HepG2 (cell line): Measurements from ENCODE around the gene PROX1. TPM values are rescaled to one million over a fixed set of nuclear protein-coding genes. Genes with fewer than 3 reads are reported as not detected.

Source experiments
- ATAC-seq: fragments of 200-7000 bp; cut with Tn5 transposase; 3 replicates; pipeline ENCODE4 v1.9.1; 2020; ENCODE audit warnings: mild to moderate bottlenecking, moderate library complexity
- BruUV-seq: library from RNA; stranded (reverse); fragments of 400-500 nt; replicated peaks from 2 replicates; lab custom pipeline; 2021; lab: Mats Ljungman, UMichigan
- CTCF ChIA-PET: fragments of 300-600 bp; formaldehyde crosslinking; extraction: SDS; loops from one replicate; lab custom pipeline; 2021; ENCODE audit warnings: low total read pairs, inconsistent platforms, low intra/inter-chr PET ratio; lab: Yijun Ruan, JAX
- POLR2A ChIA-PET: fragments of 350-600 bp; sonication (Branson Sonifier 250); formaldehyde crosslinking; loops from one replicate; lab custom pipeline; 2020; ENCODE audit warnings: antibody characterized with exemption, inconsistent platforms; lab: Yijun Ruan, JAX
- DNase-seq: peaks from one replicate; pipeline ENCODE4 v3.0.0-alpha.2; 2015; ENCODE audit warnings: low spot score
- FAIRE-seq: peaks from 3 replicates; lab custom pipeline; 2011; peaks lifted over from hg19 to GRCh38; lab: Jason Lieb, UNC
- H2AFZ ChIP-seq: one replicate; pipeline ENCODE4 v1.6.1; 2011; ENCODE audit warnings: low read length, inconsistent platforms
- H3K27ac ChIP-seq: fragments of 300-600 bp; 3 replicates; pipeline ENCODE4 v1.8.0; 2011; ENCODE audit warnings: mixed run types, mild to moderate bottlenecking, mixed read lengths, low read length, inconsistent platforms; ENCODE audit not compliant: insufficient read depth; ENCODE audit errors: extremely low read length
- H3K27me3 ChIP-seq, 2 experiments: fragments of 200-600 bp in 1 of 2; 2 replicates in 1 of 2; 3 replicates in 1 of 2; pipeline versions ENCODE4 v1.6.0 to v1.8.0; 2011; ENCODE audit warnings: low read length in 2 of 2, mild to moderate bottlenecking in 2 of 2, moderate library complexity in 2 of 2, inconsistent platforms in 1 of 2; ENCODE audit not compliant: insufficient read depth in 2 of 2, control insufficient read depth in 1 of 2
- H3K36me3 ChIP-seq, 2 experiments: fragments of 200-600 bp in 1 of 2; replicated peaks in 1 of 2; 2 replicates in 1 of 2; 3 replicates in 1 of 2; pipeline versions ENCODE4 v1.5.1 to v1.8.0; 2011; ENCODE audit warnings: low read length in 2 of 2, inconsistent platforms in 1 of 2; ENCODE audit not compliant: insufficient read depth in 2 of 2, control insufficient read depth in 1 of 2
- H3K4me1 ChIP-seq: 2 replicates; pipeline ENCODE4 v1.5.1; 2012; ENCODE audit warnings: low read length, inconsistent platforms; ENCODE audit not compliant: insufficient read depth
- H3K4me2 ChIP-seq: 2 replicates; pipeline ENCODE4 v1.6.0; 2011; ENCODE audit warnings: low read depth, low read length, inconsistent platforms
- H3K4me3 ChIP-seq, 3 experiments: fragments of 200-600 bp in 1 of 3; sonication (generic), shearing (Covaris generic) in 1 of 3; replicated peaks in 1 of 3; 2 replicates each; pipeline ENCODE4 v1.5.1; 2011 to 2016; ENCODE audit warnings: low read length in 3 of 3, inconsistent platforms in 2 of 3, low read depth in 2 of 3, mild to moderate bottlenecking in 2 of 3, control low read depth in 1 of 3, mixed read lengths in 1 of 3; ENCODE audit not compliant: insufficient read depth in 1 of 3
- H3K79me2 ChIP-seq: one replicate; pipeline ENCODE4 v1.6.1; 2011; ENCODE audit warnings: low read length, inconsistent platforms; ENCODE audit not compliant: insufficient read depth
- H3K9ac ChIP-seq: 2 replicates; pipeline ENCODE4 v1.6.0; 2011; ENCODE audit warnings: mild to moderate bottlenecking, low read depth, low read length, inconsistent platforms; ENCODE audit not compliant: insufficient read depth
- H3K9me3 ChIP-seq: 2 replicates; pipeline ENCODE4 v1.5.1; 2012; ENCODE audit warnings: mild to moderate bottlenecking, low read length
- H4K20me1 ChIP-seq: 2 replicates; pipeline ENCODE4 v1.6.0; 2011; ENCODE audit warnings: inconsistent platforms, mild to moderate bottlenecking, low read length, moderate library complexity; ENCODE audit not compliant: insufficient read depth
- BCL3 ChIP-seq: sonication (generic); formaldehyde crosslinking; IDR thresholded peaks from 2 replicates; pipeline ENCODE4 v1.5.1; 2020; ENCODE audit warnings: mild to moderate bottlenecking, missing genetic modification reagents, moderate library complexity
- POLR2AphosphoS5 ChIP-seq: IDR thresholded peaks from 2 replicates; pipeline ENCODE4 v1.6.1; 2012; ENCODE audit warnings: low read depth, low read length
- RBAK ChIP-seq: sonication (generic); formaldehyde crosslinking; IDR thresholded peaks from 2 replicates; pipeline ENCODE4 v1.5.1; 2020; ENCODE audit warnings: mild to moderate bottlenecking, missing genetic modification reagents
- RBM22 ChIP-seq: fragments of 200-400 bp; formaldehyde crosslinking; optimal IDR thresholded peaks from 2 replicates; pipeline ENCODE3; 2017; ENCODE audit warnings: mild to moderate bottlenecking, low read length, moderate library complexity
- SP5 ChIP-seq: IDR thresholded peaks from 2 replicates; pipeline ENCODE4 v1.6.1; 2016; ENCODE audit warnings: low read depth, borderline replicate concordance
- WGBS: methylation state at CpG from one replicate; pipeline ENCODE4 v1.1.6; 2017; ENCODE audit warnings: low lambda C conversion rate; 5-methylcytosine and 5-hydroxymethylcytosine counted together
- in situ Hi-C: cut with HindIII; loops from 2 replicates; pipeline ENCODE4 v1.10.0; 2017; ENCODE audit warnings: low pct_unique_long_range_greater_than_20kb; ENCODE audit not compliant: extremely low pct_ligation_motif_present
- intact Hi-C: fragments of 100-400 bp; cut with micrococcal nuclease; formaldehyde crosslinking; loops from one replicate; pipeline ENCODE4 v1.10.0; 2022; ENCODE audit not compliant: unreplicated experiment
- polyA plus RNA-seq, 8 experiments: library from polyadenylated mRNA; depleted of rRNA in 3 of 8; stranded (reverse) in 7 of 8; unstranded in 1 of 8; fragments of >200 nt; fragmentation: Illumina TruSeq in 4 of 8; extraction: Trizol in 4 of 8; gene quantifications; 2 replicates each; pipeline versions ENCODE4 v1.2.1 to v1.2.3, GENCODE V29; 2011 to 2016; ENCODE audit warnings: low read depth in 4 of 8, missing spikeins in 1 of 8, mixed read lengths in 1 of 8; ENCODE audit not compliant: insufficient read depth in 1 of 8
- total RNA-seq, 5 experiments: library from RNA; depleted of rRNA; stranded (reverse); fragments of >200 nt; fragmentation: Illumina TruSeq; extraction: Trizol; gene quantifications; 2 replicates each; pipeline ENCODE4 v1.2.3, GENCODE V29; 2016; ENCODE audit warnings: low read depth in 1 of 5

The PROX1 gene
- total and polyA plus RNA-seq, 2 of the 13 experiments (the other 11 are each of a cell fraction or from before 2014, with no cell fraction given) = 12.3 to 30.2 TPM

- Histone ChIP-seq H3K79me2 (peaks cover 24% of the 10 kb centered on the region), H3K36me3 (peaks cover 29 to 96% of the 10 kb centered on the region in 2 experiments), H3K4me2 (no peak overlapping the region), H3K4me1 (peaks cover 24% of the 10 kb centered on the region; the same call in 1 of the 2 replicates), H4K20me1 (no peaks in the 10 kb centered on the region), H3K27ac (no peak overlapping the region), H2AFZ (no peak overlapping the region), H3K9me3 (no peaks in the 10 kb centered on the region), H3K27me3 (no peaks in the 10 kb centered on the region), H3K9ac (no peak overlapping the region), H3K4me3 (no peak overlapping the region)
- DNase-seq (no peak), FAIRE-seq (no peak), ATAC-seq (no peak)
- BruUV-seq = no TSS peak
- POLR2A ChIA-PET = interaction anchor here (1.1 to 1.3 kb wide), 3 partner anchors 10 to 37 kb away, joined by 3 to 4 read pairs (median 3); no protein-coding TSS in a partner anchor
- TF ChIP-seq RBM22 (peak; percentile 27), BCL3 (CRISPR knock-in tag) (no peak)
- CTCF ChIA-PET = no interaction called here
- in situ Hi-C loops = loop anchor here (25.0 kb wide), 1 partner anchor 99 kb away; no protein-coding TSS in a partner anchor
- intact Hi-C loops = no loop called here
- 97% methylated on average over 15 of the region's 15 CpGs for WGBS
Observed at GRCh38 chr1:214013614-214014377, 26.0 kb downstream of the PROX1 start.

- Histone ChIP-seq H3K4me2 (no peak overlapping the region), H3K79me2 (peaks cover 28% of the 10 kb centered on the region), H4K20me1 (no peaks in the 10 kb centered on the region), H3K27ac (no peak overlapping the region), H3K36me3 (peaks cover 32 to 98% of the 10 kb centered on the region in 2 experiments), H3K4me3 (no peak overlapping the region), H3K9me3 (no peaks in the 10 kb centered on the region), H2AFZ (no peak overlapping the region), H3K4me1 (peaks cover 29% of the 10 kb centered on the region), H3K9ac (no peak overlapping the region), H3K27me3 (no peaks in the 10 kb centered on the region)
- intact Hi-C loops = no loop called here
- FAIRE-seq = no peak
- CTCF ChIA-PET = no interaction called here
- in situ Hi-C loops = loop anchor here (25.0 kb wide), 1 partner anchor 98 kb away; no protein-coding TSS in a partner anchor
- no peak for DNase-seq
- 95% methylated on average over 4 of the region's 4 CpGs for WGBS
- BruUV-seq = no TSS peak
- POLR2A ChIA-PET = interaction anchor here (0.8 to 1.3 kb wide), 3 partner anchors 12 to 36 kb away, joined by 3 to 4 read pairs (median 3); no protein-coding TSS in a partner anchor
- TF ChIP-seq RBM22 (peak; percentile 90), RBAK (CRISPR knock-in tag) (no peak), SP5 (CRISPR knock-in tag) (no peak), POLR2AphosphoS5 (peak; percentile 51)
- ATAC-seq = no peak
Observed at GRCh38 chr1:214014730-214015129, 27.0 kb downstream of the PROX1 start.
